Transverse colon (tissue), 4 donors: ENCODE data around the gene D2HGDH. TPM values are rescaled to one million over a fixed set of nuclear protein-coding genes. Genes with fewer than 3 reads are reported as not detected.
A peak's percentile ranks its signal among the peaks of the same experiment; 100 is the strongest.

Experiments
- DNase-seq: peaks from one replicate; pipeline ENCODE4 v3.0.0-alpha.2; 2019
- H3K27ac ChIP-seq, 4 donors: fragments of 200-600 bp; sonication (generic); 2 replicates each; pipeline ENCODE4 v1.5.1; 2016 to 2018; ENCODE audit warnings: inconsistent platforms in 4 of 4
- H3K27me3 ChIP-seq: fragments of 200-600 bp; sonication (generic); 2 replicates; pipeline ENCODE4 v1.5.1; 2017; ENCODE audit warnings: inconsistent platforms
- H3K36me3 ChIP-seq, 4 donors: fragments of 200-600 bp; sonication (generic); 2 replicates each; pipeline ENCODE4 v1.5.1; 2017 to 2019; ENCODE audit warnings: inconsistent platforms in 4 of 4
- H3K4me1 ChIP-seq, 4 donors: fragments of 200-600 bp; sonication (generic); 2 replicates each; pipeline ENCODE4 v1.5.1; 2017 to 2020; ENCODE audit warnings: inconsistent platforms in 4 of 4
- H3K4me3 ChIP-seq, 4 donors: fragments of 200-600 bp; sonication (generic); 1 replicate in 1 of 4; 2 replicates in 3 of 4; pipeline versions ENCODE4 v1.5.1 to v1.6.1; 2017 to 2019; ENCODE audit warnings: inconsistent platforms in 4 of 4
- H3K9me3 ChIP-seq, 2 donors: fragments of 200-600 bp; sonication (generic); 2 replicates each; pipeline ENCODE4 v1.5.1; 2017 to 2019; ENCODE audit warnings: inconsistent platforms in 2 of 2
- CTCF ChIP-seq, 5 experiments: fragments of 200-600 bp in 3 of 5; fragments of 450-650 bp in 2 of 5; sonication (generic) in 3 of 5; IDR thresholded peaks; 1 replicate in 2 of 5; 2 replicates in 3 of 5; pipeline ENCODE4 v1.5.1; 2016 to 2017; ENCODE audit warnings: antibody characterized with exemption in 5 of 5, inconsistent platforms in 3 of 5, mild to moderate bottlenecking in 2 of 5, moderate library complexity in 1 of 5
- EP300 ChIP-seq: sonication (generic); formaldehyde crosslinking; IDR thresholded peaks from one replicate; pipeline ENCODE4 v1.6.1; 2017; ENCODE audit warnings: antibody characterized with exemption, low read depth
- POLR2A ChIP-seq: fragments of 450-650 bp; IDR thresholded peaks from one replicate; pipeline ENCODE4 v1.6.1; 2016; ENCODE audit warnings: antibody characterized with exemption, mild to moderate bottlenecking, moderate library complexity
- POLR2AphosphoS5 ChIP-seq, 3 donors: sonication (generic); formaldehyde crosslinking; IDR thresholded peaks; one replicate each; pipeline ENCODE4 v1.6.1; 2016; ENCODE audit warnings: antibody characterized with exemption in 3 of 3
- WGBS, 2 donors: methylation state at CpG; one replicate each; pipeline ENCODE4 v1.1.5; 2018; ENCODE audit warnings: low coverage in 1 of 2; 5-methylcytosine and 5-hydroxymethylcytosine counted together
- in situ Hi-C, 4 donors: fragments of 200-750 bp; cut with MboI; loops; one replicate each; pipeline versions ENCODE4 v1.15.0 to v1.15.1; 2017; ENCODE audit warnings: low sequenced_read_pairs in 3 of 4, low pct_ligation_motif_present in 1 of 4, low pct_unique_long_range_greater_than_20kb in 1 of 4
- intact Hi-C: fragments of 100-400 bp; cut with DNase I; formaldehyde crosslinking; loops from one replicate; pipeline ENCODE4 v1.15.1; 2023; ENCODE audit warnings: low total_unique reads
- total RNA-seq, 4 donors: library from RNA; depleted of rRNA; stranded (reverse); fragments of >200 nt; gene quantifications; one replicate each; pipeline ENCODE4 v1.1.0, GENCODE V29; 2016

The D2HGDH gene
- total RNA-seq, 4 donors from 2014 or later = 53.2 to 150 (median 55.5) TPM

GRCh38 chr2:241797441-241798080 lies 63.1 kb downstream of the D2HGDH start:
- Histone ChIP-seq H3K4me1 (peaks cover 15 to 55% (median 45%) of the 10 kb centered on the region in 4 donors), H3K27me3 (peaks cover under 1% of the 10 kb centered on the region), H3K27ac (peak overlapping the region; percentile 82 to 87 (median 84)), H3K4me3 (peak overlapping the region in 2 of 4 donors; percentile 6 to 13), H3K36me3 (no peaks in the 10 kb centered on the region), H3K9me3 (no peaks in the 10 kb centered on the region)
- peak; percentile 57 for DNase-seq
- WGBS, 2 donors = 62 to 65% methylated on average over 2 to 19 of the region's 19 CpGs
- intact Hi-C loops = no loop called here
- TF ChIP-seq POLR2AphosphoS5 (IDR thresholded peaks at IDR 0.05) (peak in 1 of 3 donors; percentile 9), EP300 (no peak), CTCF (IDR thresholded peaks at IDR 0.05) (no peak)
- in situ Hi-C loops = no loop called here

- intact Hi-C loops = no loop called here
- 69% methylated on average over 10 of the region's 14 CpGs; no CpG with 5 or more reads in 1 of the 2 donors for WGBS, 2 donors
- H3K27ac ChIP-seq = peak overlapping the region; percentile 82 to 87 (median 84)
These were observed 63.7 kb downstream of the D2HGDH start for GRCh38 chr2:241798081-241798630.

DNA sequence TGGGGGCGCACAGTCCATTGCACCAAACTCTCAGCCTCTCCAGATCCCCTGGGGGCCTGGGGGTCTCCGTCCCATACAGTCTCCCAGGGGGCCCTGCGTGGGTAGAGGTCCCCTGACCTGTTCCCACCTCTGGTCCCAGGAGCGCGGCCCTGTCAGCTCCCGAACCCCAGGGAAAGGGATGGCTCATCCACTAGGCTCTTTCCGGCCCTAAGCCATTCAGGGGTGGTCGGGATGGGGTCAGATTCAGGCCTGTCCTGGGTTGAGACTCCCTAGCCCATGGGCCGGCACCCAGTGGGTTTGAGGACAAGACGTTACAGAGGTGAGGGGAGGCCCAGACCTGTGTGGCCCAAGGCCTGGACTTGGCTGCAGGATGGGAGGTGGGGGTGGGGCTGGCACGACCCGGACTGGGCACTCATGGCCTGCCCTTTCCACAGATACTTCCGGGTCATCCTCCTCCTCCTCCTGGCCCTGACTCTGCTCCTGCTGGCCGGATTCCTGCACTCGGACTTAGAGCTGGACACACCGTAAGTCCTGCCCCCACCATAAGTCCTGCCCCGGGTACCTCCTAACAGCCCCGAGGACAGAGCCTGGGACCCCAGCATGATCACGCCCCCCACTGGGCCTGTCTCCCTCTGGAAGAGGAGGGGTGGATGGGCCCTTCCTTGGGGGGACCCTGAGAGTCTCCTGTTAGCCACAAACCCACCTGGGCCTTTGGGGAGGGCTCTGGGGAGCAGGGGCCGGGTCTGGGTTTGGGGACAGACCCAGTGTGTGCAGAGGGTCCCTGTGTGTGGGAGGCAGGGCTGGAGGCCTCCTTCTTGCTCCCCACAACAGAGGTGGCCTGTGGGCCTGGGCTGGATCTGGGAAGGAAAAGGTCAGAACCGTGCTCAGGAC lies 64.4 kb downstream of the D2HGDH start:
- peak; percentile 9 for DNase-seq
- H3K27me3 ChIP-seq = peaks cover 14% of the 10 kb centered on the region
- WGBS, 2 donors = 81% methylated on average over 15 of the region's 21 CpGs; no CpG with 5 or more reads in 1 of the 2 donors

More at GRCh38 chr2:241798081-241798630, 63.7 kb downstream of the D2HGDH start:
- DNase-seq = peak; percentile 60
- Histone ChIP-seq H3K9me3 (no peaks in the 10 kb centered on the region), H3K4me3 (peak overlapping the region in 1 of 4 donors; percentile 6), H3K27me3 (peaks cover 6% of the 10 kb centered on the region), H3K36me3 (no peaks in the 10 kb centered on the region), H3K4me1 (peaks cover 17 to 55% (median 46%) of the 10 kb centered on the region in 4 donors)
- TF ChIP-seq POLR2AphosphoS5 (IDR thresholded peaks at IDR 0.05) (no peak), POLR2A (no peak), CTCF (IDR thresholded peaks at IDR 0.05) (no peak), EP300 (no peak)
- in situ Hi-C loops = no loop called here

More for the DNA sequence above, 64.4 kb downstream of the D2HGDH start:
- Histone ChIP-seq H3K9me3 (no peaks in the 10 kb centered on the region), H3K36me3 (no peaks in the 10 kb centered on the region), H3K27ac (peak overlapping the region in 3 of 4 donors; percentile 82 to 87 (median 85)), H3K4me3 (no peak overlapping the region), H3K4me1 (peaks cover 19 to 56% (median 49%) of the 10 kb centered on the region in 4 donors)
- in situ Hi-C loops = no loop called here
- TF ChIP-seq POLR2AphosphoS5 (IDR thresholded peaks at IDR 0.05) = no peak
- no peak for TF ChIP-seq EP300
- TF ChIP-seq POLR2A = no peak
- no peak for TF ChIP-seq CTCF (IDR thresholded peaks at IDR 0.05)
- intact Hi-C loops = loop anchor here (1.0 kb wide), 1 partner anchor 13 kb away; no protein-coding TSS in a partner anchor
